HG03135 (cell line): ENCODE measurements around the gene RGR.

Experiments
- ATAC-seq: cut with Tn5 transposase; IDR thresholded peaks from one replicate; pipeline ENCODE4 v1.9.1; 2021; ENCODE audit warnings: mild to moderate bottlenecking, moderate library complexity; ENCODE audit not compliant: unreplicated experiment

The RGR gene

DNA sequence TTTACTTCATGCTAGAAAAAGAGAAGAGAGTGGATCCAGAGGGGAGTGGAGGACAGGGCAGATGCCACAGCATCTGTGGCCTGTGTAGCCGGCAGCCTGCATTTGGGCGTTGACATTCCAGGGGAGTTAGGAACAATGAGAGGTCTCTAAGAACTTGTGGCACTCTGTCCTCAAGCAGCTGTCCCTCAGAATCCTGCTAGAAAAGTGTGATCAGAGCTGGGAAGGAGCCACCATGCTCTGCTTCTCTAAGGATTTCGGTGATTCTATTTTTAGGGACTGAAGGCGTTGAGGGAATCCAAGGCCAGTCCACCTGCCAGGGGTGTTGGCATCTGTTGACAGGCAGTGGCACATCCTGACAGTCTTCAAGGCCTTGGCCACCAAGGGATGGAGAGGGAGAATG is 27.1 kb upstream of the RGR start:
- ATAC-seq = no peak

DNA sequence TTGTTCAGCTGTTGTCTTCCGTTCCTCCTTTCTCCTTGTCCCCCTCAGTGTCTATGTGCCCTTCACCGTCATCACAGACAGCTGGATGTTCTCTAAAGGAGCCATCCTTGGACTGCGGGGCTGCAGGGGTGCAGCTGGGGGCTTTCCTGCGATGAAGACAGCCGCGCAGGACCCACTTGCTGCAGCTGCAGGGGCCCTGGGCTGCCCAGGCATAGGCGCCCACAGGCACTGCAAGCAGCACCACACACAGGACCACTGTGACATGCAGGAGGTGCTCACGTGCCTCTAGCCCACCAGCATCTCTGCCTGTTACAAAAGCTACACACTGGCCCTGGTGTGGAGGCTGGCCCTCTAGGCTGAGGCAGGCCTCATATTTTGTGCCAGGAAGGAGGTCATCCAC is 22.9 kb upstream of the RGR start:
- no peak for ATAC-seq

DNA sequence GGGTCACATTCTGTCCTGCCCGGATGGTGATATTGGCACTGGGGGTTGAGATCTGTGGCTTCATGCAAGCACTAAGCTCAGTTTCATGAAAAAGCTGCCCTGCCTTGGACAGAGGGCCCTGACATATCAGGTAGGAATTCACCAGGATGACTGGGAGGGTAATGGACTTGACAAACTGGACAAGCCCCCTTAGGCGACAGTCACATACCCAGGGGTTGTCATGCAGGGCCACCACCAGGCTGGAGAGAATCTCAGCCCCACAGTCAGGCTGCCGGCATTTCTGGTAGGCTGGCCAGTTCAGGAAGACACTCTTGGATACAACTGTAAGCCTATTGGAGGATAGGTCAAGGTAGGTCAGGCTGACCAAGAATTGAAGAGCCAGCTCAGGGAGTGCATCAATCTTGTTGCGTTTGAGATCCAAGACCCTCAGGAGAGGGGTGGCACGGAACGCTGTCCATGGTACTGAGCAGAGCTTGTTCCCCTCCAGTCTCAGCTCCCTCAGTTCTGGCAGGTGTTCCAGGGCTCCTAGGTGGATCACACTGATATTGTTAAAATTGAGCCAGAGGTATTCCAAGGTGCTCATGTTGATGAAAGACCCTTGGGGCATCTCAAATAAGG is 20.3 kb upstream of the RGR start:
- ATAC-seq = no peak

DNA sequence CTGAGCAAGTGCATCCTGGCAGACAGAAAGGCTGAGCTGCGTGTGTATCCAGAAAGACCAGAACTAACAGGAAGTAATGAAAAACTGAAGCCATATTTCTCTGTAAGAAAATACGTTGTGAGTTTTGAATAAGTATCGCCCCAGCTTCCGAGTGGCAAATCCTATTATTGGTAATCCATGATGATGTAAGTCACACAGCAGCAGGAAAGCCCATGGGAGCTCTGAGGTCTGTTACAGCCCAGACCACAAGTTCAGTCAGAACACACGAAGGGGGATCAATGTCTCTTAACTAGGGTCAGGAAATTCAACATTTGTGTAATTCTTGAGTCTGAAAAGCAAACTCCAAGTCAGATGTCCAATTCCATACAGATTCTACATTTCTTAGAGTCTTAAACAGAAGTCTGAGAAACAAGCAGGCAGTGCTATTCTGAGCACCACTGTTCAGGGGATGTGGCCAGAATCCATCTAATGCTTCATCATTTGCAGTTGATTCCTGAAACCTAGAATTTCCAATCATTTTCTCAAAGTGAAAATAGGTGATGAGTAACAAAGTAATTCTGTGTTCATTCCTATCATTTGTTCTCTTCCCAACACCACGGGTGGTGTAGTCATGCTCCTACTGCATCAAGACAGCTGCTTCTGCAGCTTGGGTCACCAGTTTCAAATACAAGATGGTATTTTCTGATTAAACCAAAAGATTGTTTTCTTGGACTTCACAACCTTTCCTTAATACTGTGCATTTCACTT is 19.3 kb upstream of the RGR start, which contains the start of gene LRIT2:
LRIT2 (minus strand) TSS at position 118 of the 747 bp plus-strand sequence; CDS start at position 94, 24 bp downstream.
- ATAC-seq = no peak

DNA sequence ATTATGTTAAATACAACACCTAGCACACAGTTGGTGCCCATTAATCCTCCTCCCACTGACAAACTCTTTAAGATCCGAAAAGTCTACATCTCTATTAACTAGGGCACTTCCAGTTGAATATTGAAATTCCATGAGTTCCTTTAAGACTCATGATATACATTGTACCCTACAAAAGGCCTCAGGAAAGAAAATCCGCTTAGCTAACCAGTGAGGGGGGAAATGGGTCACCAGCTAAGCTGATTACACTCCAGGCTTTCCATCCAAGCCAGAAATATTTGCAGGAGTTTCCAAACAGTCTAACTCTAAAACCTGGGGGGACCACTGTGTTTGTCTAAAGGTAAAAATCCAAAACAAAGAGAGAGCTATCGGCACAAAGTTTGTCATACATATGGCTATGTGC is 18.2 kb upstream of the RGR start:
- no peak for ATAC-seq

DNA sequence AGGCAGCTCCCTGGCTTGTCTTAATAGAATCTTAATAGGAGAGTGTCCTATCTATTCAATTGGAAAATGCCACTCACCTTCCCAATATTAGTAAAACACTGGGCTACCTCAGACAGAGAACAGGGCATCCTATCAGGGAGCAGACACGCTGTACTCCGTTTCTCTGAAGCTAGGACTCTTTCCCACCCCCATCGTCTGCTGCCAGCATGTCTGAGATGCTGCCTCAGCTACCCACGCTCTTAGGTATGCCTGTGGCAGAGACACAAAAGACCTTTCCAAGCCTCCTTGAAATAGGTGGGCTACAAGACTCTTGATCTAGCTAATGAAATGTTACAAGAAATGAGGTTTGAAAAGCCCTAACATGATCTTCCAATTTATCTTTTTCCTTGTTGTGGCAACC is 17.0 kb upstream of the RGR start:
- no peak for ATAC-seq

DNA sequence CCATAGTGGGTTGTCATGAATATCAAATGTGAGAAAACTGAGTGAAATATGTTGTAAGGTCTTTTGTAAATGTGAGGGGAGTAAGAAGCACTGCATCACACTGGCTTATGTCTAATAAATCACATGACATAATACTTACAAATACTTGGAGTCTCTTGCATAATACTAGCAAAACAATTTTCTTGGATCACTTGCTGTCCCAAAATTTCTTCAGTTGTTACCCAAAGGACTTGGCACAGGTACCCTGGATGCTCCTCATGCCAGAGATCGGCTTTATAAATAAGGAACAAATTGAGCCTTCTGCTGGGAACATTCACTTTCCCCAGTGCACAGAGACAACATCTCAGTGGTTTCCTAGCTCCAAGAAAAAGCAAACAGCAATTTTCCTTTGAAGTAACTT is 14.5 kb upstream of the RGR start:
- no peak for ATAC-seq

DNA sequence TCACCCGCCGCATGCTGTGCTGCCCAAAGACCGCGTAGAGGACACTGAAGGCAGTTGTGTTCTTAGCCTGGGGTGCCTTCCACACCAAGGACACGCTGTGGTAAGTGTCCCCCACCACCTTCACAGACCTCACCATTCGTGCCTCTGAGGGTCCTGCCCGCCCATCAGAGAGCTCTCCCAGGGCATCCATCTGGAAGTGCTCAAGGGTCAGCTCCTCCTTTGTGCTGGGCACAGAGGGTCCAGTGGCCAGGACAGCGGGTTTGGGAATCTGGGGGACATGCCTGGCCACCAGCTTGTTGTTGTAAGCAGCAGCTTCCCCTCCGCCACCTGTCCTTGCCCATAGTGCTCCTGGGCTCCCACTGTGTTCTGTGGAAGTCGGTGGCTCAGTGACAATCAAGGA is 12.5 kb upstream of the RGR start:
- ATAC-seq = no peak

DNA sequence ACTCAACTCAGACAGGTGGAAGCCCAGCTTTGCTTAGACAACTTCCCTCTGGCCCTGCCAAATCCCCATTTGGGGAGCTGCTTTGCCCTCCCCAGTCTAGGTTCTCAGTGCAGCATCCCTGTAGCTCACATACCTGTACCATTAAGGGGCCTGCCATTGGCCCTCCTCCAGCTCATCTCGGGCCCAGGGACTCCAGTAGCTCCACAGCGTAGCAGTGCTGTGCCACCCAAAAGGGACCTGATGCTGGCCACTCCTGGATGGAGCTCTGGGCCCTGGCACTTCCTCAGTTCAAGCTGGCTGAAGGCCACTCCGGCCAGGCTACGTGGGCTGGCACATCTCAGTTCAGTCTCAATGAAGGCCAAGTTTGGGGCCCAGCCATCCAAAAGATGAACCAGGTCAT is 10.9 kb upstream of the RGR start:
- ATAC-seq = no peak

DNA sequence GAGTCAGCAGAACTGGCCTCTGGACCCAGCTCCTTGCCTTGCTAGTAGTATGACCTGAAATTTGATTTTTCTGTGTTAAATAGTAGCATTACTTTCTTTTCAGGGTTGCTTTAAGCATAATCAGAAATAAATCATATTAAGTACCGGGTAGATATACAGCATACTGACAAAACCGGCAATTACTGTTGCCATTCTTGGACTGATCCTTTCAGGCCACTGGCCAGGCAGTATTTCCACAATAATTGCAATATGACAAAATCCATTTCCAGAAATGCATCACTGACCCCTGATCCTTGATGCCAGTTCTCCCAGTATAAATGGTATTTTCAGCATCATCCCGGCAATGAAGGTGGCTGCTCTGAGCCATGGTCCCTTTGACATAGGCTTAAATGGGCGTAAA is 10.4 kb upstream of the RGR start:
- no peak for ATAC-seq

DNA sequence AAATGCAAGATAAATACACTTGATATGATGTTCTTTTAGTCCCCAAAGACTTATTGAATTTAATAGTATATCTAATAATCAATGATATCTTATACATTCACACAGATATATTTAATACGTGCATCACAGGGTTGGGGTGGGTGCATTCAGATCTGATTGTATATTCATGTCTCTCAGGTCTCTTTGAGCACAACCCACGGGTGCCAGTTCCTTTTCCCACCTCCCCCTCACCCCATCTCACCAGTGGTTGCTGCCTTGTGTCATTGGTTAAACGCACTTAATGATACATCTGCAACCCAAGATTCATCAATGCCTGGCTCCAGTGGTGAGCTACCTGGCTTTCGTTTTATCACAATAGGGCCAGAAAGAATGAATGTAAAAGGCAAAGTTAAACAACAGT is 9.8 kb upstream of the RGR start:
- ATAC-seq = no peak

DNA sequence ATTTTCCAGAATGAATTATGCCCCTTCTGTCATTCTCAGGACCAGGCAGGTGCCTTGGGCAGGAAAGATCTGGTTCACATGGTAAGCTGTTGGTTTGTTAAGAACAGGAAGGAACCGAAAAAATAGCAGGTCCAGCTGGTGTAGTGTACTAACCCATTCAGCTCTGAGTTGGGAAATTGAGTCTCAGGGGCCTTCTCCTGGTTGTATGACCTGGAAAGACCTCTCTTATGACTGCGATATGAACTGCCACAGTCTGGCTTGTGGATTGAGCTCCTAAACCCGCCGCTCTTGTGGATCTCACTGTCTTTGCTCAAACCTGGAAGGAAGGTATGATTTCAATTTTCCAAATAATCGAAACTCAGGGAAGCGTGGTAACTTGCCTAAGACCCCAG is 8.1 kb upstream of the RGR start:
- ATAC-seq = no peak

DNA sequence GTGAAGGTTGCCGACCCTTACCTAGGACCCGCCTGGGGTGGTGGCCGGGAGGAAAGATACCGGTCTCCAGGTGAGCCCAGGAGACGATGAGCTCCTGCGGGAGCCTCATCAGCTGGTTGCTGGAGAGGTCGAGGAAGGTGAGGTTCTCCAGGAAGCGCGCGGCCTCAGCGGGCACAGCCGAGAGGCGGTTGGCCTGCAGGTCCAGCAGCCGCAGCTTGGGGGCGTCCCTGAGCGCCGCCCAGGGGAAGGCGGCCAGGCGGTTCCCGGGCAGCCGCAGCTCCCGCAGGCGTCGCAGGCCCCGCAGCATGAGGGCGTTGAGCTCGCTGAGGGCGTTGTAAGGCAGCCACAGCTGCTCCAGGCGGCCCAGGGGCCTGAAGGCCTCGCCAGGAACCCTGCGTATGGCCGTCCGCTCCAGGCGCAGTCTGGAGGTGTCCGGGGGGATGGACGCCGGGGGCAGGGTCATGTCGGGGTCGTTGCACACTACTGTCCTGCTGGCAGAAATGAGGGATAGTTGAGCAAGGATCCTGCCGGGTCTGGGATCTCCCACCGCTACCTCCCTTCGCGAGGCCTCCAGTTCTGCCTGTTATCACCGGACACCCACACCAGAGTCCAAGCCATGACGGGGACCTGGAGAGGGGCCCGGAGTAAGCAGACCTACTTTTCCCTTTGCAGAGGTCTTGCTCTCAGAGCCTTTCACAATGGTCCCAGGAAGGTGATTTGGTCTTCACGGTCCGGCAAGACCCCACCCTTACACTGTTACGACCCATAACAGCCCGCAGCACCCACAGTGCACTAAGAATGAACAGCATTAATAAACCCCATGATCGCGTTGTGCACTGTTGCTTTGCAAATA is 7.4 kb upstream of the RGR start:
- ATAC-seq = no peak

DNA sequence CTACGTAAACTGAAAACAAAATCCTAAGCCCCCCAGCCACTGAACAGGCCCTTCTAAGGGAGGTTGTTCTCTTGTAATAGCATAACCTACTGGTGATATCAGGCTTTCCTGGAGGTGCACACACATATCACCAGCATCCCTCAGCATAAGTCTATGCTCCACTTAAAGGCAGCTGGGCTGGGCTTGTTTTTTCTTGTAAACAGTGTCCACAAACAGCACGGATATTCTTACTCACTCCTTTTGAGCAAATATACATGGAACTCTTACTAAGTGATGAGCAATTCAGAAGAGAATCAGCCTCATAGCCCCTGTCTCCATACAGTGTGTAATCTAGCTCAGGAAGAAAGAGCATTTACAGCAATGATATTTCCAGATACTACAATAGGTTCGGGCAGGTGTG is 5.9 kb upstream of the RGR start:
- no peak for ATAC-seq

DNA sequence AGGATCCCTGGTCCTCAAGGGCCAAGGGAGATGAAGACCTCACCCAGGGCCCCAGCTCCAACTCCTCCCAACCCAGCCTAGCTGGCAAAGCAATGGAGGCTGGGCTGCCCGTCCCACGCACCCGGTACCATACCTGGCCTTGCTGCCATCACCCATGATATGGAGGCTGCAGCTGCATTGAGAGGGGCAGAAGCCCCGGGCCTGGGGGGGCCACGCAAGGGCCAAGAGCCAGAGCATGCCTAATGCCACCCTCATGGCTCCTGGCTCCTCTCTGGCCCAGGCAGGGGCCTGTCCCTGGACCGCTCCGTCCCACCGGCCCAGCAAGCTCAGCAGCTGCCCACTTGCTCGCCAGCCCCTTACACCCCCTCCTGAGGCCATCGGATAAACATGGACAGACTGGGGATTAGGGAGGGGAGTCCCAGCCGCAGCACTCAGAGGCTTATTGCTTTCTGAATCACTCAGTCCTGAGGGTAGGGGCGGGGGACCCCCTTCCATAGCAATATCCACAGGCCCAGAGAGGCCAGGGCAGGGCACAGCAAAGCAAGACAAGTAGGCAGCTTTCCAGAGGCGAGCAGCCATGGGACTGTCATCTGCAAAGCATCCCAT is 3.6 kb upstream of the RGR start, which contains the start of gene LRIT1:
LRIT1 (minus strand) TSS at position 362 of the 606 bp plus-strand sequence; CDS start at position 255, 107 bp downstream.
- ATAC-seq = no peak

DNA sequence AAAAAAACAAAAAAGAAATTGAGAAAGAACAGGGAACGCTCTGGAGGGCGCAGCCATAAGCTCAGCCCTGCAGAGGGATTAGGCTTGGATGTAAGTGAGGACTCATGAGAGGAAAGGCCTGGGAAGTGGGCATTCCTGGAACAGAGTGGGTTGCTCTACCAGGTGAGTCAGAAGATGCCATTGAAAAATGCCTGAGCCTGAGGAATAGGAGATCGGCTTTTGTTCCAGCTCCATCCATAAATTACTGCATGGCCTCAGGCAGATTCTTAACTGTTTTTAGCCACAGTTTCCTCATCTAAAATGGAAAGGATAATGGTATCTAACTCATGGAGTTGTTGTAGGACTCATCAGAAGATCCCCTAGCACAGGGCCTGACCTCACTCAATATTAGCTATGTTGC is 1.1 kb upstream of the RGR start:
- ATAC-seq = no peak

DNA sequence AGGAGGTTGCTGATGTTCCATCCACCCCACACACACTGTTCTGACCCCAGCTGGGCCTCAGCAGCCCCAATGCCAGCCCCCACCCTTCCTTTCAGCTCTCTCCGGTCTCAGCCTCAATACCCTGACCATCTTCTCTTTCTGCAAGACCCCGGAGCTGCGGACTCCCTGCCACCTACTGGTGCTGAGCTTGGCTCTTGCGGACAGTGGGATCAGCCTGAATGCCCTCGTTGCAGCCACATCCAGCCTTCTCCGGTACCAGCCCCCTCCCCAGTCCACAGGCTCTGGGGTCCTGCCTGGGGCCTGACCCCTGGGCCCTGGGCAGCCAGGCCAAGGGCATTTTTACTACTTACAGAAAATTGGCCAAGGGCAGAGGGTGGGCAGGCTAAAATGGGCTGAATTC is 2.6 kb downstream of the RGR start:
- ATAC-seq = no peak

DNA sequence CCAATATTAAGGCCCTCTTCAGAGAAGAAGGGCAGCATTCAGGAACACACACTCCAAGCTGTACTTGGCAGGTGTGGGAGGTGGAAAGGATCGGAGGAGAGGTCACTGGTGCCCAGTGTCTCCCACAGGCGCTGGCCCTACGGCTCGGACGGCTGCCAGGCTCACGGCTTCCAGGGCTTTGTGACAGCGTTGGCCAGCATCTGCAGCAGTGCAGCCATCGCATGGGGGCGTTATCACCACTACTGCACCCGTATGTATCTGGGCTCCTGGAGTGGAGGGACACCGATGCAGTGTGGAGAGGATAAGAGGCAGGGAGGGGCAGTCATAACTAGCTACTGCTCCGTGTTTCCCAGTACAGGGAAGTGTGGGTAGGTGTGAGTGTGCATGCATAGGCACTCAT is 3.9 kb downstream of the RGR start:
- ATAC-seq = no peak

DNA sequence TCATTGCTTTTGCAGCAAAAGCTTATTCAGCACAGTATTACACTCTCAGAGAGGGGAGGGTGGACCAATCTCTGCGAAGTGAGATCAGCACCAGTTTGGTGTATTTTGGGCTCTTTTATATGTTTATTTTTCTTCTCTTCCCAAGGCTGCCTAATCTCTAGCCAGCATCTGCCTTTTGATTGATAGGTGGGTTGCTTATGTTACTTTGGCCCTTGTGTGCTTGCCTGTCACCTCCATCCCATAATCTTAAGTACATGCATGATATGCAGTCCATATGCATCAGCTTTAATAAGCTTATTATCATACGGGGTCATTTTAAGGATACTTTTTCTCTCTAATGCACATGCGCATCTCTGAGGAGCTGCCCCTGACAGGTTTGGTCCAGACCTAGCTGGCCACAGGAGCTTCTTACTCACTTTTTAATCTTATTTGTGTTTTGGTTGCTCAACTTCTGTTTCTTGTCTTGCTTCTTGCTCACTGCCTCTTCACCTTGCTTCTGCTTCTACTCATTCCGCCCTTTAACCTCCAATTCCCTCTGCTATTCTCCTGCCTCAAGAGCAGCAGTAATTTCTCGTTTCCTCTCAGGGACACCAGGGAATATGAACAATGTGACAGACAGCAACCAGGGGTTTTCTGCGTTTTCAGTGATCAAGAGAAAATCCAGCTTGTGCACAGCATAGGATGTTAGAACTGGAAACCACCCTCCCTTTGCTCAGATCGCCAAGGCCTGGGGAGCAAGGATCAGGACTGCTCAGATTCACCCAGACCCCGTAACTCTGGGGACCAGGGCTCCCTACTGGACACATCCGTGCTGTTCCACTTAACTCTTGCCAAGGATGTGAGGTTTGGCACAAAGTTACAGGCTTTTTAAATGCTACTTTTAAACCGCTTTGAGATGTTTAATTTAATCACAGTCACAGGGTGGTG is 10.0 kb downstream of the RGR start:
- no peak for ATAC-seq
